AG09319 (cell line): Measurements from ENCODE around the gene SORBS2.

ENCODE experiments used
- DNase-seq: peaks from one replicate; pipeline ENCODE4 v3.0.0-alpha.2; 2010; ENCODE audit warnings: low read depth; ENCODE audit errors: extremely low read depth
- CTCF ChIP-seq: IDR thresholded peaks from 2 replicates; pipeline ENCODE4 v1.5.1; 2011; ENCODE audit warnings: low read depth, mild to moderate bottlenecking, inconsistent platforms, low read length, moderate library complexity

Gene SORBS2

GRCh38 chr4:185540487-185541120, 271.4 kb downstream of the SORBS2 start:
- no peak for TF ChIP-seq CTCF
- no peak for DNase-seq

GRCh38 chr4:185540040-185540439, 272.0 kb downstream of the SORBS2 start:
- no peak for TF ChIP-seq CTCF
- DNase-seq: no peak

GRCh38 chr4:185538806-185539205, 273.2 kb downstream of the SORBS2 start:
- no peak for TF ChIP-seq CTCF
- no peak for DNase-seq

- no peak for TF ChIP-seq CTCF
- no peak for DNase-seq
Observed at GRCh38 chr4:185536411-185536709, 275.6 kb downstream of the SORBS2 start.

GRCh38 chr4:185535612-185536410, 276.2 kb downstream of the SORBS2 start:
- TF ChIP-seq CTCF: no peak
- no peak for DNase-seq
